Measurements from ENCODE around the gene NBPF14. TPM values are rescaled to one million over a fixed set of nuclear protein-coding genes. Genes with fewer than 3 reads are reported as not detected.
A peak's percentile ranks its signal among the peaks of the same experiment; 100 is the strongest.
"Not testable (repeated sequence)": the region's sequence is repeated elsewhere in the genome, so short reads cannot be mapped to it uniquely, and the experiment has no call there.

NBPF14 gene
- total RNA-seq, 2 experiments from 2014 or later, result 10.2 to 14.8 TPM

- CTCF ChIA-PET; H3K36me3 Mint-ChIP-seq (ENCODE audit: low read depth); H3K4me1 Mint-ChIP-seq; H3K27me3 Mint-ChIP-seq; H3K9me3 Mint-ChIP-seq (ENCODE audit: low read depth): not testable (repeated sequence)
- peak overlapping the region; percentile 97 for H3K27ac Mint-ChIP-seq
- ATAC-seq (peak; percentile 17), DNase-seq (peak; percentile 11)
- peak overlapping the region; percentile 83 for H3K4me3 Mint-ChIP-seq
- intact Hi-C loops (cut with DNase I, micrococcal nuclease), result loop anchor here in 1 of 2 experiments (10.0 kb wide), 2 partner anchors 149 to 259 kb away; no protein-coding TSS in a partner anchor
- POLR2A ChIA-PET, result interaction anchor here (0.6 to 1.7 kb wide), 11 partner anchors 65 to 1439 kb away, joined by 3 to 50 read pairs (median 9); no protein-coding TSS in a partner anchor
These were observed 72.3 kb downstream of the NBPF14 start for GRCh38 chr1:148523205-148524144.

GRCh38 chr1:148522561-148523204 is 73.1 kb downstream of the NBPF14 start:
- CTCF ChIA-PET; H3K27me3 Mint-ChIP-seq; H3K4me1 Mint-ChIP-seq; H3K36me3 Mint-ChIP-seq (ENCODE audit: low read depth); H3K9me3 Mint-ChIP-seq (ENCODE audit: low read depth): not testable (repeated sequence)
- intact Hi-C loops (cut with DNase I, micrococcal nuclease), result loop anchor here in 1 of 2 experiments (10.0 kb wide), 2 partner anchors 148 to 258 kb away; no protein-coding TSS in a partner anchor
- Mint-ChIP-seq H3K4me3 (peak overlapping the region; percentile 83), H3K27ac (peak overlapping the region; percentile 97)
- peak; percentile 95 for DNase-seq
- ATAC-seq, result peak; percentile 82
- POLR2A ChIA-PET, result interaction anchor here (0.6 to 1.7 kb wide), 12 partner anchors 64 to 1438 kb away, joined by 3 to 50 read pairs (median 9); no protein-coding TSS in a partner anchor

GRCh38 chr1:148522072-148522471 is 73.7 kb downstream of the NBPF14 start:
- POLR2A ChIA-PET, result interaction anchor here (0.6 to 1.7 kb wide), 5 partner anchors 119 to 259 kb away, joined by 3 to 50 read pairs (median 14); no protein-coding TSS in a partner anchor
- H3K27ac Mint-ChIP-seq, result peak overlapping the region; percentile 97
- intact Hi-C loops (cut with DNase I, micrococcal nuclease), result loop anchor here in 1 of 2 experiments (10.0 kb wide), 2 partner anchors 147 to 257 kb away; no protein-coding TSS in a partner anchor
- CTCF ChIA-PET; H3K4me1 Mint-ChIP-seq; H3K9me3 Mint-ChIP-seq (ENCODE audit: low read depth); H3K27me3 Mint-ChIP-seq; H3K36me3 Mint-ChIP-seq (ENCODE audit: low read depth): not testable (repeated sequence)
- DNase-seq, result peak; percentile 91
- peak; percentile 46 for ATAC-seq
- H3K4me3 Mint-ChIP-seq, result peak overlapping the region; percentile 83

- intact Hi-C loops (cut with DNase I, micrococcal nuclease); H3K27me3 Mint-ChIP-seq; H3K9me3 Mint-ChIP-seq (ENCODE audit: low read depth); DNase-seq; H3K36me3 Mint-ChIP-seq (ENCODE audit: low read depth); ATAC-seq; CTCF ChIA-PET; H3K4me3 Mint-ChIP-seq; POLR2A ChIA-PET; H3K27ac Mint-ChIP-seq: not testable (repeated sequence)
- H3K4me1 Mint-ChIP-seq, result peaks cover 12% of the 10 kb centered on the region
These were observed 81.5 kb downstream of the NBPF14 start for GRCh38 chr1:148514310-148514709.

GRCh38 chr1:148512571-148513184 is 83.1 kb downstream of the NBPF14 start:
- H3K9me3 Mint-ChIP-seq (ENCODE audit: low read depth); DNase-seq; H3K27ac Mint-ChIP-seq; intact Hi-C loops (cut with DNase I, micrococcal nuclease); H3K4me3 Mint-ChIP-seq; H3K36me3 Mint-ChIP-seq (ENCODE audit: low read depth); H3K27me3 Mint-ChIP-seq; CTCF ChIA-PET; POLR2A ChIA-PET: not testable (repeated sequence)
- H3K4me1 Mint-ChIP-seq, result peaks cover 14% of the 10 kb centered on the region
- peak; percentile 93 for ATAC-seq

GRCh38 chr1:148493933-148494332 is 101.9 kb downstream of the NBPF14 start:
- intact Hi-C loops (cut with DNase I, micrococcal nuclease); H3K4me1 Mint-ChIP-seq; CTCF ChIA-PET; H3K9me3 Mint-ChIP-seq (ENCODE audit: low read depth); H3K4me3 Mint-ChIP-seq; ATAC-seq; H3K27ac Mint-ChIP-seq; H3K36me3 Mint-ChIP-seq (ENCODE audit: low read depth); H3K27me3 Mint-ChIP-seq; DNase-seq; POLR2A ChIA-PET: not testable (repeated sequence)

- H3K4me3 Mint-ChIP-seq; intact Hi-C loops (cut with DNase I, micrococcal nuclease); H3K36me3 Mint-ChIP-seq (ENCODE audit: low read depth); CTCF ChIA-PET; ATAC-seq; POLR2A ChIA-PET; H3K9me3 Mint-ChIP-seq (ENCODE audit: low read depth); DNase-seq; H3K4me1 Mint-ChIP-seq; H3K27me3 Mint-ChIP-seq; H3K27ac Mint-ChIP-seq: not testable (repeated sequence)
These were observed 112.8 kb downstream of the NBPF14 start, which contains the start of gene PPIAL4G for GRCh38 chr1:148483029-148483428. Gene PPIAL4G, minus strand, starts transcription at chr1:148483302. Its CDS starts 50 bp downstream, at chr1:148483252.

Other genes starting within 250 kb of the NBPF14 start
- gene PPIAL4G, start 112.7 kb downstream of the NBPF14 start, total RNA-seq, result under 1 TPM; 0.05 to 0.07 TPM
- gene NUDT4B, start 152.8 kb upstream of the NBPF14 start, total RNA-seq, result under 1 TPM; 0.41 to 0.46 TPM
- 10 to 100 TPM; 21.0 to 21.9 TPM for gene PDE4DIP, start 248.4 kb upstream of the NBPF14 start, total RNA-seq